Measurements from ENCODE around the gene TSC2. TPM values are rescaled to one million over a fixed set of nuclear protein-coding genes. Genes with fewer than 3 reads are reported as not detected.

The TSC2 gene
- total and polyA plus RNA-seq, 8 donors: 51.0 to 172 (median 83.6) TPM

- Histone ChIP-seq H3K27ac (no peak overlapping the region), H3K27me3 (no peaks in the 10 kb centered on the region), H3K36me3 (peaks cover 0 to 33% (median 0%) of the 10 kb centered on the region in 3 donors), H3K4me1 (no peaks in the 10 kb centered on the region), H3K4me3 (no peak overlapping the region), H3K9me3 (no peaks in the 10 kb centered on the region)
- DNase-seq (peak in 1 of 6 donors; percentile 48), ATAC-seq (no peak), FAIRE-seq (no peak)
- no peak for TF ChIP-seq CTCF (IDR thresholded peaks at IDR 0.05)
- intact Hi-C loops (cut with DNase I): no loop called here
- WGBS, 2 donors: 92 to 94% methylated on average over 16 of the region's 16 CpGs
Observed at GRCh38 chr16:2064368-2064945, 16.7 kb downstream of the TSC2 start.

DNA sequence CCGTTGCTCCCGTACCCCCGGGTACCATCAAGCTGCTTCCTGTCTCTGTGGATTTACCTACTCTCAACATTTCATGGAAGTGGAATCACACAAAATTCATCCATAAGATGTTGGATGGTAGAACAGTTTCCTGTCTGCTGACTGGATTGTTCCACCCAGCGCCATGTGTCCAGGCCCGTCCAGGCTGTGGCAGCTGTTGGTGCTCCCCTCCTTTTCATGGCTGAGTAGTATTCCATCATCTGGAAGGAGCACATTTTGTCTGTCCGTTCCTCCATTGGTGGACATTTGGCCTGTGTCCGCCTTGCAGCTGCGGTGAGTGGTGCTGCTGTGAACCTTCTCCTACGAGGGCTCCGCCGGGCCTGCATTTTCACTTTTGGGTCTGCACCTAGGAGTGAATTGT, 18.4 kb downstream of the TSC2 start:
- Histone ChIP-seq H3K36me3 (peaks cover 0 to 33% (median 0%) of the 10 kb centered on the region in 3 donors), H3K4me1 (no peaks in the 10 kb centered on the region), H3K27ac (no peak overlapping the region), H3K4me3 (no peak overlapping the region), H3K27me3 (no peaks in the 10 kb centered on the region), H3K9me3 (no peaks in the 10 kb centered on the region)
- no peak for DNase-seq
- no peak for TF ChIP-seq CTCF (IDR thresholded peaks at IDR 0.05)
- 97 to 98% methylated on average over 11 of the region's 11 CpGs for WGBS, 2 donors
- FAIRE-seq: no peak
- ATAC-seq: no peak
- intact Hi-C loops (cut with DNase I): no loop called here

GRCh38 chr16:2070576-2071453, 23.0 kb downstream of the TSC2 start:
- 93 to 94% methylated on average over 29 of the region's 29 CpGs for WGBS, 2 donors
- no peak for FAIRE-seq

DNA sequence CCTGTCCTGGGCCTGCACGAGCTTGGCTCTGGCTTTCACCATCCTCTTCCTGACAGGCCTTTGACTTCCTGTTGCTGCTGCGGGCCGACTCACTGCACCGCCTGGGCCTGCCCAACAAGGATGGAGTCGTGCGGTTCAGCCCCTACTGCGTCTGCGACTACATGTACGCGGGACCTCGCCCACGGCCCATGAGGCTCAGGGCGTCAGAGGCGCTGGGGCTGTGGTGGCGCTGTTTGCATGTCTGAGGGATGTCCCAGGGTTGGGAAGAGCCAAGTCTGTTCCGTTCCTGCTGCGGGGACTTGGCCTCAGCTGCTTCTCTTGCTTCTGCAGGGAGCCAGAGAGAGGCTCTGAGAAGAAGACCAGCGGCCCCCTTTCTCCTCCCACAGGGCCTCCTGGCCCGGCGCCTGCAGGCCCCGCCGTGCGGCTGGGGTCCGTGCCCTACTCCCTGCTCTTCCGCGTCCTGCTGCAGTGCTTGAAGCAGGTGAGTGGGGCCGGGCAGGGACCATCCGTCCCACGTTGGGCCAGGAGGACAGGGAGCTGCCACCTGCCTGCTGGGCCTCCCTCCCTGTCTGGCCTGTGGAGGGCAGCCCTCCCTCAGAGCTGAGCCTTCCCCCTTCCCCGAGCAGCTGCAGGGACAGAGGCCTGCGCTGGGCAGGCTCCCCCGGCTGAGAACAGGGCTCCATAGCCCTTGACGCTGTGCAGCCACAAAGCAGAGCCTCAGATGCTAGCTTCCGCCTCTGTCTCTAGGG, 23.8 kb downstream of the TSC2 start:
- no peaks in the 10 kb centered on the region for H3K9me3 ChIP-seq
- FAIRE-seq: no peak
- H3K4me3 ChIP-seq: no peak overlapping the region
- H3K36me3 ChIP-seq: peaks cover 0 to 33% (median 0%) of the 10 kb centered on the region in 3 donors
- intact Hi-C loops (cut with DNase I): no loop called here
- H3K27ac ChIP-seq: no peak overlapping the region
- WGBS, 2 donors: 88 to 89% methylated on average over 34 of the region's 34 CpGs
- no peaks in the 10 kb centered on the region for H3K4me1 ChIP-seq
- no peak for TF ChIP-seq CTCF (IDR thresholded peaks at IDR 0.05)
- ATAC-seq: peak in 1 of 4 donors; percentile 27
- peak in 2 of 6 donors; percentile 21 to 61 for DNase-seq
- H3K27me3 ChIP-seq: no peaks in the 10 kb centered on the region

More at GRCh38 chr16:2070576-2071453, 23.0 kb downstream of the TSC2 start:
- H3K9me3 ChIP-seq: no peaks in the 10 kb centered on the region
- H3K27ac ChIP-seq: no peak overlapping the region
- TF ChIP-seq CTCF (IDR thresholded peaks at IDR 0.05): no peak
- no peak overlapping the region for H3K4me3 ChIP-seq
- no peaks in the 10 kb centered on the region for H3K27me3 ChIP-seq
- peaks cover 0 to 34% (median 0%) of the 10 kb centered on the region in 3 donors for H3K36me3 ChIP-seq
- H3K4me1 ChIP-seq: no peaks in the 10 kb centered on the region
- DNase-seq (peak in 2 of 6 donors; percentile 16 to 63), ATAC-seq (no peak)
- intact Hi-C loops (cut with DNase I): no loop called here

Data from pancreas (tissue), 10 donors.